ENCODE results near the gene RAD1.

- no peak for TF ChIP-seq CTCF (IDR thresholded peaks at IDR 0.05)
- no peak for TF ChIP-seq POLR2AphosphoS5 (IDR thresholded peaks at IDR 0.05)
- TF ChIP-seq POLR2A (IDR thresholded peaks at IDR 0.05), result no peak
- no peak for TF ChIP-seq EP300 (IDR thresholded peaks at IDR 0.05)
Observed at GRCh38 chr5:34914671-34915138, 599 bp downstream of the RAD1 start.

Data from upper lobe of left lung (tissue), 4 donors.